ENCODE measurements around the gene GDPD4. TPM values are rescaled to one million over a fixed set of nuclear protein-coding genes. Genes with fewer than 3 reads are reported as not detected.

The GDPD4 gene
- total RNA-seq, 1 experiment from 2014 or later, result not detected

DNA sequence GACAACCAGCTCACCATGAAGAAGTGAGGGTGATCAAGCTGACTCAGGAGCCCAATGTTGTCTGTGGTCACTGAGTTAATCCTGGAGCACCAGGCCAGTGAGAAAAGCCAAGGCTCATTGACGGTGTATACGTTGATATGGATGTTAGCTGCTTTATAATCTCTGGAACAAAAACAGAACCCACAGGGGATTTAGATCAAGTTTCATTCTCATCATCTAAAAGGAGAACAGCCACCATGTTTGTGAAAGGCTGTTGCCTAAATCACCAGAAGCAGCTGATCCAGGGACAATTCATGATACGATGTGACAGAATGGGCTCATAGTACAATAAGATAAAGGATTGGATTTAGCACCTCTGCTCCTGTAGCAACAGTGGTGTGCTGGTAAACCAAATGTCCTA, 68.5 kb downstream of the GDPD4 start:
- no peak for TF ChIP-seq POLR2AphosphoS5 (IDR thresholded peaks at IDR 0.05; ENCODE audit: low read depth, low read length)
- no peak for TF ChIP-seq FOSL1 (IDR thresholded peaks at IDR 0.05; ENCODE audit: low read depth)
- TF ChIP-seq CBX3 (IDR thresholded peaks at IDR 0.05; ENCODE audit: low read depth), result no peak
- no peak for TF ChIP-seq ZFX (IDR thresholded peaks at IDR 0.05)
- TF ChIP-seq, protein P1, sequence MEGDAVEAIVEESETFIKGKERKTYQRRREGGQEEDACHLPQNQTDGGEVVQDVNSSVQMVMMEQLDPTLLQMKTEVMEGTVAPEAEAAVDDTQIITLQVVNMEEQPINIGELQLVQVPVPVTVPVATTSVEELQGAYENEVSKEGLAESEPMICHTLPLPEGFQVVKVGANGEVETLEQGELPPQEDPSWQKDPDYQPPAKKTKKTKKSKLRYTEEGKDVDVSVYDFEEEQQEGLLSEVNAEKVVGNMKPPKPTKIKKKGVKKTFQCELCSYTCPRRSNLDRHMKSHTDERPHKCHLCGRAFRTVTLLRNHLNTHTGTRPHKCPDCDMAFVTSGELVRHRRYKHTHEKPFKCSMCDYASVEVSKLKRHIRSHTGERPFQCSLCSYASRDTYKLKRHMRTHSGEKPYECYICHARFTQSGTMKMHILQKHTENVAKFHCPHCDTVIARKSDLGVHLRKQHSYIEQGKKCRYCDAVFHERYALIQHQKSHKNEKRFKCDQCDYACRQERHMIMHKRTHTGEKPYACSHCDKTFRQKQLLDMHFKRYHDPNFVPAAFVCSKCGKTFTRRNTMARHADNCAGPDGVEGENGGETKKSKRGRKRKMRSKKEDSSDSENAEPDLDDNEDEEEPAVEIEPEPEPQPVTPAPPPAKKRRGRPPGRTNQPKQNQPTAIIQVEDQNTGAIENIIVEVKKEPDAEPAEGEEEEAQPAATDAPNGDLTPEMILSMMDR (IDR thresholded peaks at IDR 0.05 in 2 of 3, conservative IDR thresholded peaks at IDR 0.05 in 1 of 3; ENCODE audit: borderline replicate concordance in 1 of 3, insufficient read depth in 1 of 3, low read depth in 2 of 3, low read length in 2 of 3), result no peak
- TF ChIP-seq, protein P2, sequence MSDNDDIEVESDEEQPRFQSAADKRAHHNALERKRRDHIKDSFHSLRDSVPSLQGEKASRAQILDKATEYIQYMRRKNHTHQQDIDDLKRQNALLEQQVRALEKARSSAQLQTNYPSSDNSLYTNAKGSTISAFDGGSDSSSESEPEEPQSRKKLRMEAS (IDR thresholded peaks at IDR 0.05), result no peak
- no peak for TF ChIP-seq EZH2 (IDR thresholded peaks at IDR 0.05)
- no peak for TF ChIP-seq SRF (IDR thresholded peaks at IDR 0.05; ENCODE audit: low read depth)
- no peak for TF ChIP-seq SP1 (IDR thresholded peaks at IDR 0.05; ENCODE audit: low read depth)
- TF ChIP-seq JUND (IDR thresholded peaks at IDR 0.05), result no peak
- no peak for TF ChIP-seq YY1 (IDR thresholded peaks at IDR 0.05; ENCODE audit: extremely low read depth, insufficient replicate concordance, low read depth, low read length)
- TF ChIP-seq, protein P3, sequence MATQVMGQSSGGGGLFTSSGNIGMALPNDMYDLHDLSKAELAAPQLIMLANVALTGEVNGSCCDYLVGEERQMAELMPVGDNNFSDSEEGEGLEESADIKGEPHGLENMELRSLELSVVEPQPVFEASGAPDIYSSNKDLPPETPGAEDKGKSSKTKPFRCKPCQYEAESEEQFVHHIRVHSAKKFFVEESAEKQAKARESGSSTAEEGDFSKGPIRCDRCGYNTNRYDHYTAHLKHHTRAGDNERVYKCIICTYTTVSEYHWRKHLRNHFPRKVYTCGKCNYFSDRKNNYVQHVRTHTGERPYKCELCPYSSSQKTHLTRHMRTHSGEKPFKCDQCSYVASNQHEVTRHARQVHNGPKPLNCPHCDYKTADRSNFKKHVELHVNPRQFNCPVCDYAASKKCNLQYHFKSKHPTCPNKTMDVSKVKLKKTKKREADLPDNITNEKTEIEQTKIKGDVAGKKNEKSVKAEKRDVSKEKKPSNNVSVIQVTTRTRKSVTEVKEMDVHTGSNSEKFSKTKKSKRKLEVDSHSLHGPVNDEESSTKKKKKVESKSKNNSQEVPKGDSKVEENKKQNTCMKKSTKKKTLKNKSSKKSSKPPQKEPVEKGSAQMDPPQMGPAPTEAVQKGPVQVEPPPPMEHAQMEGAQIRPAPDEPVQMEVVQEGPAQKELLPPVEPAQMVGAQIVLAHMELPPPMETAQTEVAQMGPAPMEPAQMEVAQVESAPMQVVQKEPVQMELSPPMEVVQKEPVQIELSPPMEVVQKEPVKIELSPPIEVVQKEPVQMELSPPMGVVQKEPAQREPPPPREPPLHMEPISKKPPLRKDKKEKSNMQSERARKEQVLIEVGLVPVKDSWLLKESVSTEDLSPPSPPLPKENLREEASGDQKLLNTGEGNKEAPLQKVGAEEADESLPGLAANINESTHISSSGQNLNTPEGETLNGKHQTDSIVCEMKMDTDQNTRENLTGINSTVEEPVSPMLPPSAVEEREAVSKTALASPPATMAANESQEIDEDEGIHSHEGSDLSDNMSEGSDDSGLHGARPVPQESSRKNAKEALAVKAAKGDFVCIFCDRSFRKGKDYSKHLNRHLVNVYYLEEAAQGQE (IDR thresholded peaks at IDR 0.05; ENCODE audit: low read depth), result no peak
- TF ChIP-seq POLR2A (IDR thresholded peaks at IDR 0.05; ENCODE audit: borderline replicate concordance, extremely low read depth, insufficient read depth, insufficient read length), result no peak
- TF ChIP-seq ZNF274 (IDR thresholded peaks at IDR 0.05; ENCODE audit: low read depth, low read length), result no peak
- no peak for DNase-seq (ENCODE audit: low read depth, low spot score)
- intact Hi-C loops (cut with micrococcal nuclease), result no loop called here
- Histone ChIP-seq H4K20me1 (ENCODE audit: insufficient read depth) (no peaks in the 10 kb centered on the region), H2AFZ (ENCODE audit: low read depth, low read length, poor library complexity, severe bottlenecking) (no peak overlapping the region), H3K9me2 (ENCODE audit: insufficient read depth) (no peaks in the 10 kb centered on the region), H3K79me2 (ENCODE audit: insufficient read depth, low read length) (no peaks in the 10 kb centered on the region), H3K36me3 (ENCODE audit: control insufficient read depth in 1 of 2, insufficient read depth in 2 of 2, low read length in 2 of 2) (no peaks in the 10 kb centered on the region), H3K4me2 (ENCODE audit: low read length) (no peak overlapping the region), H3K9me3 (ENCODE audit: control insufficient read depth in 1 of 2, insufficient read depth in 1 of 2, low read depth in 1 of 2, low read length in 2 of 2) (no peaks in the 10 kb centered on the region), H3K4me3 (replicated peaks in 1 of 2; ENCODE audit: low read depth in 1 of 2, low read length in 2 of 2) (no peak overlapping the region), H3K9ac (ENCODE audit: low read length) (no peak overlapping the region), H3K27me3 (ENCODE audit: insufficient read depth, low read length) (no peaks in the 10 kb centered on the region), H3K4me1 (ENCODE audit: control insufficient read depth in 1 of 2, insufficient read depth in 2 of 2, low read length in 2 of 2) (no peaks in the 10 kb centered on the region), H3K27ac (ENCODE audit: low read depth, low read length) (no peak overlapping the region)
- POLR2A ChIA-PET, result interaction anchor here (0.9 kb wide), 1 partner anchor 14 kb away, joined by 3 read pairs; no protein-coding TSS in a partner anchor
- RAD21 ChIA-PET (ENCODE audit: low non-redundant PET in 1 of 2, low total read pairs in 2 of 2, uncharacterized antibody in 2 of 2, unreplicated experiment in 2 of 2), result no interaction called here
- BruUV-seq (replicated peaks), result no TSS peak
- ATAC-seq, result no peak
- CTCF ChIA-PET, result no interaction called here
